OCI-LY3 (cell line): ENCODE measurements around the gene HS3ST3A1.
A peak's percentile ranks its signal among the peaks of the same experiment; 100 is the strongest.

Experiments used
- H2AFZ ChIP-seq: fragments of 200-600, 300-600 bp; shearing (Covaris generic); 2 replicates; pipeline ENCODE4 v1.6.0; 2014; ENCODE audit warnings: antibody characterized with exemption, low read depth, low read length
- H3K27ac ChIP-seq: fragments of 200-600, 300-600 bp; sonication (generic); 2 replicates; pipeline ENCODE4 v1.5.1; 2014; ENCODE audit warnings: mild to moderate bottlenecking, low read length, moderate library complexity, mixed read lengths
- H3K27me3 ChIP-seq: fragments of 200-600, 300-600 bp; sonication (generic); 2 replicates; pipeline ENCODE4 v1.6.1; 2014; ENCODE audit warnings: low read depth, low read length, mixed read lengths
- H3K36me3 ChIP-seq: fragments of 200-600, 300-600 bp; sonication (generic); replicated peaks from 2 replicates; pipeline ENCODE3; 2014; ENCODE audit warnings: low read depth, low read length, mixed read lengths
- H3K4me1 ChIP-seq: fragments of 300-600, 200-600 bp; sonication (generic); 2 replicates; pipeline ENCODE4 v1.6.1; 2014; ENCODE audit warnings: low read length, mixed read lengths
- H3K4me2 ChIP-seq: fragments of 200-600, 300-600 bp; sonication (generic); 2 replicates; pipeline ENCODE4 v1.6.1; 2014; ENCODE audit warnings: low read length, mixed read lengths
- H3K4me3 ChIP-seq: fragments of 300-600, 200-600 bp; sonication (generic); 2 replicates; pipeline ENCODE4 v1.5.1; 2014; ENCODE audit warnings: antibody characterized with exemption, mild to moderate bottlenecking, low read length, moderate library complexity
- H3K79me2 ChIP-seq: fragments of 300-600, 200-600 bp; shearing (Covaris generic); 2 replicates; pipeline ENCODE4 v1.6.1; 2014; ENCODE audit warnings: mild to moderate bottlenecking, low read length, mixed read lengths
- H3K9ac ChIP-seq: fragments of 300-600, 200-600 bp; shearing (Covaris generic); 2 replicates; pipeline ENCODE4 v1.6.0; 2014; ENCODE audit warnings: mild to moderate bottlenecking, low read length, moderate library complexity
- H3K9me3 ChIP-seq: fragments of 200-600, 300-600 bp; shearing (Covaris generic); 2 replicates; pipeline ENCODE4 v1.6.1; 2014; ENCODE audit warnings: low read length, mixed read lengths; ENCODE audit not compliant: insufficient read depth
- H4K20me1 ChIP-seq: fragments of 200-600, 300-600 bp; sonication (generic); 2 replicates; pipeline ENCODE4 v1.6.1; 2016; ENCODE audit warnings: low read length, mixed read lengths; ENCODE audit not compliant: insufficient read depth
- EZH2phosphoT487 ChIP-seq: fragments of 200-600 bp; shearing (Covaris generic); IDR thresholded peaks from 2 replicates; pipeline ENCODE4 v1.6.1; 2018; ENCODE audit warnings: antibody characterized with exemption, mixed run types, low read depth
- TF ChIP-seq, protein P1 (sequence below): fragments of 200-600, 300-600 bp; sonication (generic); IDR thresholded peaks from 2 replicates; pipeline ENCODE4 v1.5.1; 2014; ENCODE audit warnings: antibody characterized with exemption, low read length, low read depth

HS3ST3A1 gene

DNA sequence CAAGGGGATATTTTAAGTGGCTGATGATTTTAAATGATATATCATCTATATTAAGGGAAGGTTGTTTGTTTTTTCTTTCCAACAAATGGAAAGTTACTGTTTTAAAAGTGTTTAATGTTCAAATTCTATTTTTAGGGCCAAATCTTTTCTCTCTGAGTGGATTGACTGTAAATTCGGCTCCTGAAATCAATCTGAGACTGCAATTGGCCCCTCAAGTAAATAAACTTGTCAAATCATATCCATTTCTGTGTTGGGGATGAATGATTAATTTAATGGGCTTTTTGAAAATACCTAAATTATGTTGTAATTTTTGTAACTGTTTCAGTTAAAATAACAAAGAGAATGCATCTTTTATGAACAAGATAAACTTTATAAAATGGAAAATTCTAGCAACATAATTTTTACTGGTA lies 2.6 kb downstream of the HS3ST3A1 start:
- Histone ChIP-seq H3K4me1 (no peaks in the 10 kb centered on the region), H4K20me1 (no peaks in the 10 kb centered on the region), H3K36me3 (no peaks in the 10 kb centered on the region), H3K4me2 (no peak overlapping the region), H2AFZ (no peak overlapping the region), H3K4me3 (no peak overlapping the region), H3K79me2 (no peaks in the 10 kb centered on the region), H3K9me3 (no peaks in the 10 kb centered on the region), H3K27me3 (no peaks in the 10 kb centered on the region), H3K9ac (no peak overlapping the region), H3K27ac (no peak overlapping the region)
- TF ChIP-seq, protein P1, sequence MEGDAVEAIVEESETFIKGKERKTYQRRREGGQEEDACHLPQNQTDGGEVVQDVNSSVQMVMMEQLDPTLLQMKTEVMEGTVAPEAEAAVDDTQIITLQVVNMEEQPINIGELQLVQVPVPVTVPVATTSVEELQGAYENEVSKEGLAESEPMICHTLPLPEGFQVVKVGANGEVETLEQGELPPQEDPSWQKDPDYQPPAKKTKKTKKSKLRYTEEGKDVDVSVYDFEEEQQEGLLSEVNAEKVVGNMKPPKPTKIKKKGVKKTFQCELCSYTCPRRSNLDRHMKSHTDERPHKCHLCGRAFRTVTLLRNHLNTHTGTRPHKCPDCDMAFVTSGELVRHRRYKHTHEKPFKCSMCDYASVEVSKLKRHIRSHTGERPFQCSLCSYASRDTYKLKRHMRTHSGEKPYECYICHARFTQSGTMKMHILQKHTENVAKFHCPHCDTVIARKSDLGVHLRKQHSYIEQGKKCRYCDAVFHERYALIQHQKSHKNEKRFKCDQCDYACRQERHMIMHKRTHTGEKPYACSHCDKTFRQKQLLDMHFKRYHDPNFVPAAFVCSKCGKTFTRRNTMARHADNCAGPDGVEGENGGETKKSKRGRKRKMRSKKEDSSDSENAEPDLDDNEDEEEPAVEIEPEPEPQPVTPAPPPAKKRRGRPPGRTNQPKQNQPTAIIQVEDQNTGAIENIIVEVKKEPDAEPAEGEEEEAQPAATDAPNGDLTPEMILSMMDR, result no peak
- TF ChIP-seq EZH2phosphoT487, result no peak

DNA sequence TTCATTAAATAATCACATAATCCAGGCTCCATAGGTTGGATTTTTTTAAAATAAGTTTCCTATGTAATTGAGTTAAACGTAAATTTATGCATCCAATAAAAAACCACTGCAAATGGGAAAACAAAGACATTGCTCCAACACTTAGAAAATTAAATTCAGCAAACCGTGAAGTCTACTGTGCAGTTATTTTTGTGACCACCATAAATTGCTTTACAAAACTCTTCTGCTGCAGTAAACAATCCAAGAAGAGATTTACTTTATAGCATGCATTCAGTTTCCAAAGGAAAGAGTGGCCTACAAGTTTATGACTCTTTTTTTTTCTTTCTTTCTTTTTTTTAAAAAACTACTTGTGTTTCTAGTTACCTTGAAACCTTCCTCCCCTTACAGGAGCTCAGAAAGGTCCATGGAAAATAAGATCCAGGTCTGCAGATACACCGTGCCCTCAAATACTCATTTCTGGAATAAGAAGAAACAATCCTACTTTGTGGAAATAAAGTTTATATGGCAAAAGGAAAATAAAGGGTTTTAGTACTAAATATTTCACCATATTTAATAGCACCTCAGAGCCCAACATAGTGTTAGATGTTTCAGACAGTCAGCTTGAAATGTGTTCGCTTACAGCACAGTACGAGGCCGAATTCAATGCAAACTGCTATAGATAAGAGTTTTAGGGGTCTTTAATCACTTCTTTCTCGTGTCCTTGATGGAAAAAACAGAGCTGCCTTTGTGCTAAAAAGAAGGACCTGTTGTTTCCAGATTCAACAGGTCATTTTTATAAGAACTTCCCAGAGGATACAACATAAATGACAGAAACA lies 3.2 kb downstream of the HS3ST3A1 start:
- Histone ChIP-seq H3K9me3 (no peaks in the 10 kb centered on the region), H3K79me2 (no peaks in the 10 kb centered on the region), H3K4me2 (no peak overlapping the region), H3K4me3 (no peak overlapping the region), H3K9ac (no peak overlapping the region), H3K27ac (no peak overlapping the region), H3K27me3 (no peaks in the 10 kb centered on the region), H3K36me3 (no peaks in the 10 kb centered on the region), H3K4me1 (no peaks in the 10 kb centered on the region), H2AFZ (no peak overlapping the region), H4K20me1 (no peaks in the 10 kb centered on the region)
- TF ChIP-seq, protein P1, result no peak
- TF ChIP-seq EZH2phosphoT487, result no peak

DNA sequence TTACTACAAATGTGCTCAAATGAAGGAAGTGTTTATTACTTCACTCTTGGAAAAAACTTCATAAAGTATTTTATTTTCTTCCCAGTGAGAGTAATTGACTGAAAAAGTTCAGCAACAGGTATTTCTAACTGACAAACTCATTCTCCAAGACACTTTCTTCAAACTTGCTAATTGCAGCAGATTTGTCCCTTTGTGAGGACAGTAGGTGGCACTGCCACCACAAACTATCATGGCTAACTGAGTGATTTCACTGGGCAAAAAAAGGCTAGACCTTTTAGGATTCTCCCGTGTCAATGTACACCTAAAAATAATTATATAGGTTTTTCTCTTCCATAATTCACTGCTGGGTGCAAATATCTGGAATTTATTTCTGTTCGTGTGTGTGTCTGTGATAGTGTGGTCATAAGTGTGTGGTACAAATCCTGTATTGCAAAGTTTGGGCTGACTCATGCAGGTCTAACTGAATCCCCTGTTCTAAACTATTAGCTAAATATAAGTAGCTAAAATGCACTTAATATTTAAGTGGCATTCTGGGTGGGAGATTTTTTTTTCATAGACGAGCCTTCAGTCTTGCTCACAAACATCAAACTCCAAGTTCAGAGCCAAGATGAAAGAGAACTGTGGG lies 3.9 kb downstream of the HS3ST3A1 start:
- no peak overlapping the region for H3K27ac ChIP-seq
- H3K9ac ChIP-seq, result no peak overlapping the region
- no peak overlapping the region for H3K4me3 ChIP-seq
- no peaks in the 10 kb centered on the region for H3K79me2 ChIP-seq
- H3K4me1 ChIP-seq, result no peaks in the 10 kb centered on the region
- H3K27me3 ChIP-seq, result no peaks in the 10 kb centered on the region
- no peak overlapping the region for H2AFZ ChIP-seq
- TF ChIP-seq, protein P1, result peak; percentile 72
- no peak for TF ChIP-seq EZH2phosphoT487
- no peak overlapping the region for H3K4me2 ChIP-seq
- H4K20me1 ChIP-seq, result no peaks in the 10 kb centered on the region
- no peaks in the 10 kb centered on the region for H3K36me3 ChIP-seq
- no peaks in the 10 kb centered on the region for H3K9me3 ChIP-seq

DNA sequence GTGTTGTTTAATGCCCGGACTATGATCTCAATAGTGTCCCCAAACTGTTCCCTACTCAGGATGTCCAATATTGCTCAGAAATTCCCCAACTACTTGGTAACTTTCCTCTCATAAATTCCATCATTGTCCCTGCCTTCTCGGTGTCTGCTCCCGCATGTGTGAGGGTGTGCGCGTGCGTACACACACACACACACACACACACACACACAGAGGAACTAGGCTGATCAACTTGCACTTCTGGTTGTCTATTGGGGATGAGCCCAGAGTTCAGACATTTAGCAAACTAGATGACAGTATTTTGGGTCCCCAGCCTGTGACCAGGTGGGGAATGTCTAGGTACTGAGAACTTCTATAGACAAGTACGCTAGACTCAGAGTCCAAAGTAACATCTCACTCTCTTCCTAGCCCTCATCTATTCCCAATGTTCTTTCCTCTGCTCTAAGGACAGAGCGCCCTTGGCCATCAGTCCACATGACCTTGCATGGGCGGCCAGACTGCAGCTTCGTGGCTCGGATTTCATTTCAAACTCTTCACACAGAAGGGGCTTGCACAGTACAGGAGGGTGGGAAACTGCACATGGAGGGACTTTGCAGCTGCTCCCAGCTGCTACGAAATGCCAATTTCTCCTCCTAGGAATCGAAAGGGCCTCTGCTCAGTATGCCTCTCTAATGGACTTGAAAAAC lies 5.3 kb downstream of the HS3ST3A1 start:
- H3K9ac ChIP-seq, result no peak overlapping the region
- H4K20me1 ChIP-seq, result no peaks in the 10 kb centered on the region
- H3K27me3 ChIP-seq, result no peaks in the 10 kb centered on the region
- no peaks in the 10 kb centered on the region for H3K79me2 ChIP-seq
- H3K4me3 ChIP-seq, result no peak overlapping the region
- H3K9me3 ChIP-seq, result no peaks in the 10 kb centered on the region
- TF ChIP-seq, protein P1, result no peak
- TF ChIP-seq EZH2phosphoT487, result no peak
- H3K27ac ChIP-seq, result no peak overlapping the region
- H2AFZ ChIP-seq, result no peak overlapping the region
- H3K4me1 ChIP-seq, result no peaks in the 10 kb centered on the region
- H3K36me3 ChIP-seq, result no peaks in the 10 kb centered on the region
- no peak overlapping the region for H3K4me2 ChIP-seq
